SK-N-SH (cell line): ENCODE measurements around the gene MPPED2. TPM values are rescaled to one million over a fixed set of nuclear protein-coding genes. Genes with fewer than 3 reads are reported as not detected.

Source experiments
- CTCF ChIA-PET: fragments of 300-600, 350-600 bp; formaldehyde crosslinking; extraction: SDS; loops from one replicate; lab custom pipeline; 2021; lab: Yijun Ruan, JAX
- POLR2A ChIA-PET: fragments of 350-600 bp; sonication (Branson Sonifier 250); formaldehyde crosslinking; extraction: SDS; loops from one replicate; lab custom pipeline; 2020; ENCODE audit warnings: antibody characterized with exemption, inconsistent platforms; lab: Yijun Ruan, JAX
- DNase-seq: peaks from one replicate; pipeline ENCODE4 v3.0.0; 2012
- H2AFZ ChIP-seq: fragments of 200-600 bp; sonication (generic); 2 replicates; pipeline ENCODE4 v1.8.1; 2016; ENCODE audit warnings: antibody characterized with exemption, mild to moderate bottlenecking, low read depth
- H3F3A ChIP-seq: fragments of 200-600 bp; sonication (generic); replicated peaks from 2 replicates; pipeline ENCODE3; 2016; ENCODE audit warnings: antibody characterized with exemption, mild to moderate bottlenecking; ENCODE audit not compliant: insufficient read depth
- H3K27ac ChIP-seq, 2 experiments: fragments of 200-500 bp in 1 of 2; fragments of 200-600 bp in 1 of 2; sonication (Bioruptor generic) in 1 of 2; sonication (generic), shearing (Covaris generic) in 1 of 2; 2 replicates each; pipeline versions ENCODE4 v1.5.1 to v1.6.1; 2014 to 2016; ENCODE audit warnings: low read depth in 2 of 2, inconsistent platforms in 1 of 2, low read length in 1 of 2, mild to moderate bottlenecking in 1 of 2, mixed read lengths in 1 of 2
- H3K27me3 ChIP-seq: fragments of 200-600 bp; sonication (generic), shearing (Covaris generic); 2 replicates; pipeline ENCODE4 v1.6.1; 2016; ENCODE audit warnings: mixed run types; ENCODE audit not compliant: insufficient read depth
- H3K36me3 ChIP-seq, 2 experiments: fragments of 200-500 bp in 1 of 2; fragments of 200-600 bp in 1 of 2; sonication (Bioruptor generic) in 1 of 2; sonication (generic) in 1 of 2; replicated peaks in 1 of 2; 2 replicates each; pipeline versions ENCODE3 to v1.5.1; 2014 to 2016; ENCODE audit warnings: low read length in 1 of 2, mild to moderate bottlenecking in 1 of 2; ENCODE audit not compliant: insufficient read depth in 2 of 2, control insufficient read depth in 1 of 2
- H3K4me1 ChIP-seq, 2 experiments: fragments of 200-500 bp in 1 of 2; fragments of 200-600 bp in 1 of 2; sonication (Bioruptor generic) in 1 of 2; sonication (generic), shearing (Covaris generic) in 1 of 2; 2 replicates each; pipeline versions ENCODE4 v1.5.1 to v1.6.1; 2014 to 2016; ENCODE audit warnings: low read depth in 1 of 2, low read length in 1 of 2, mixed run types in 1 of 2; ENCODE audit not compliant: insufficient read depth in 2 of 2, control insufficient read depth in 1 of 2
- H3K4me2 ChIP-seq: fragments of 200-600 bp; sonication (generic), shearing (Covaris generic); 2 replicates; pipeline ENCODE4 v1.6.1; 2017; ENCODE audit warnings: mixed run types
- H3K4me3 ChIP-seq, 2 experiments: fragments of 200-500 bp in 1 of 2; fragments of 200-600 bp in 1 of 2; sonication (Bioruptor generic) in 1 of 2; sonication (generic), shearing (Covaris generic) in 1 of 2; 2 replicates each; pipeline versions ENCODE4 v1.5.1 to v1.8.1; 2014 to 2016; ENCODE audit warnings: low read depth in 2 of 2, inconsistent platforms in 1 of 2, low read length in 1 of 2, mild to moderate bottlenecking in 1 of 2, mixed read lengths in 1 of 2, moderate library complexity in 1 of 2
- H3K79me2 ChIP-seq: fragments of 200-600 bp; sonication (generic); 2 replicates; pipeline ENCODE4 v1.8.1; 2017; ENCODE audit warnings: mild to moderate bottlenecking; ENCODE audit not compliant: insufficient read depth
- H3K9ac ChIP-seq: fragments of 200-600 bp; sonication (generic); 2 replicates; pipeline ENCODE4 v1.6.1; 2017; ENCODE audit warnings: mixed run types
- H3K9me2 ChIP-seq: fragments of 200-600 bp; sonication (generic); 2 replicates; pipeline ENCODE4 v1.6.1; 2017; ENCODE audit warnings: mixed run types
- H3K9me3 ChIP-seq: fragments of 200-600 bp; sonication (generic); 2 replicates; pipeline ENCODE4 v1.6.1; 2017; ENCODE audit warnings: mixed run types, mild to moderate bottlenecking, moderate library complexity
- H4K20me1 ChIP-seq: fragments of 200-600 bp; sonication (generic); 2 replicates; pipeline ENCODE4 v1.6.1; 2017; ENCODE audit warnings: mild to moderate bottlenecking, mixed run types; ENCODE audit not compliant: insufficient read depth
- ELF1 ChIP-seq: IDR thresholded peaks from 2 replicates; pipeline ENCODE4 v1.4.0; 2012
- FOSL2 ChIP-seq: IDR thresholded peaks from 2 replicates; pipeline ENCODE4 v1.4.0; 2012; ENCODE audit warnings: low read depth, mild to moderate bottlenecking, moderate library complexity, borderline replicate concordance
- FOXJ3 ChIP-seq: sonication (generic); formaldehyde crosslinking; IDR thresholded peaks from 2 replicates; pipeline ENCODE4 v1.5.1; 2020; ENCODE audit warnings: mild to moderate bottlenecking, missing genetic modification reagents
- FOXM1 ChIP-seq: IDR thresholded peaks from 2 replicates; pipeline ENCODE4 v1.4.0; 2012; ENCODE audit warnings: low read depth, mild to moderate bottlenecking
- MXI1 ChIP-seq: IDR thresholded peaks from 2 replicates; pipeline ENCODE4 v1.6.1; 2012; ENCODE audit warnings: mild to moderate bottlenecking, low read depth, low read length, improper control_type of control experiment
- NFIC ChIP-seq: IDR thresholded peaks from 2 replicates; pipeline ENCODE4 v1.4.0; 2012; ENCODE audit warnings: borderline replicate concordance
- NRF1 ChIP-seq: IDR thresholded peaks from 2 replicates; pipeline ENCODE4 v1.6.1; 2012; ENCODE audit warnings: low read depth, mild to moderate bottlenecking, low read length
- PBX3 ChIP-seq: IDR thresholded peaks from 2 replicates; pipeline ENCODE4; 2012
- POLR2AphosphoS5 ChIP-seq: IDR thresholded peaks from 2 replicates; pipeline ENCODE4 v1.6.1; 2012; ENCODE audit warnings: low read depth, low read length
- RXRA ChIP-seq: IDR thresholded peaks from 2 replicates; pipeline ENCODE4 v1.4.0; 2012; ENCODE audit warnings: low read depth, mild to moderate bottlenecking, borderline replicate concordance
- SIN3A ChIP-seq: IDR thresholded peaks from 2 replicates; pipeline ENCODE4 v1.6.1; 2012; ENCODE audit warnings: low read depth, mild to moderate bottlenecking, low read length, moderate library complexity, borderline replicate concordance
- SMC3 ChIP-seq: IDR thresholded peaks from 2 replicates; pipeline ENCODE4 v1.6.1; 2012; ENCODE audit warnings: low read depth, low read length, improper control_type of control experiment
- TAF1 ChIP-seq: IDR thresholded peaks from 2 replicates; pipeline ENCODE4 v1.6.1; 2012; ENCODE audit warnings: low read depth, mild to moderate bottlenecking, low read length, moderate library complexity, borderline replicate concordance
- USF2 ChIP-seq: fragments of 150-350 bp; IDR thresholded peaks from 2 replicates; pipeline ENCODE4 v1.6.1; 2017; ENCODE audit warnings: antibody characterized with exemption, low read length, low read depth, borderline replicate concordance
- YY1 ChIP-seq: IDR thresholded peaks from 2 replicates; pipeline ENCODE4 v1.4.0; 2012; ENCODE audit warnings: low read depth, mild to moderate bottlenecking
- ZBTB33 ChIP-seq: IDR thresholded peaks from 2 replicates; pipeline ENCODE4 v1.4.0; 2012; ENCODE audit warnings: low read depth, borderline replicate concordance
- WGBS: methylation state at CpG from one replicate; pipeline ENCODE4 v1.1.6; 2017; ENCODE audit warnings: low lambda C conversion rate; 5-methylcytosine and 5-hydroxymethylcytosine counted together
- polyA plus RNA-seq, 3 experiments: library from polyadenylated mRNA; depleted of rRNA; stranded (reverse); fragments of >200 nt; gene quantifications; 2 replicates each; pipeline ENCODE4 v1.2.3, GENCODE V29; 2012
- TF ChIP-seq, protein P1 (sequence below): fragments of 150-350 bp; IDR thresholded peaks from 2 replicates; pipeline ENCODE4 v1.6.1; 2016; ENCODE audit warnings: mild to moderate bottlenecking, low read depth, low read length
- TF ChIP-seq, protein P2 (sequence below): IDR thresholded peaks from 2 replicates; pipeline ENCODE4 v1.6.1; 2012; ENCODE audit warnings: mild to moderate bottlenecking, low read depth, low read length, moderate library complexity
- TF ChIP-seq, protein P3 (sequence below): IDR thresholded peaks from 2 replicates; pipeline ENCODE4 v1.4.0; 2012; ENCODE audit warnings: low read depth

MPPED2 gene
- polyA plus RNA-seq, 1 of the 3 experiments (the other 2 are of a cell fraction): 0.05 TPM

DNA sequence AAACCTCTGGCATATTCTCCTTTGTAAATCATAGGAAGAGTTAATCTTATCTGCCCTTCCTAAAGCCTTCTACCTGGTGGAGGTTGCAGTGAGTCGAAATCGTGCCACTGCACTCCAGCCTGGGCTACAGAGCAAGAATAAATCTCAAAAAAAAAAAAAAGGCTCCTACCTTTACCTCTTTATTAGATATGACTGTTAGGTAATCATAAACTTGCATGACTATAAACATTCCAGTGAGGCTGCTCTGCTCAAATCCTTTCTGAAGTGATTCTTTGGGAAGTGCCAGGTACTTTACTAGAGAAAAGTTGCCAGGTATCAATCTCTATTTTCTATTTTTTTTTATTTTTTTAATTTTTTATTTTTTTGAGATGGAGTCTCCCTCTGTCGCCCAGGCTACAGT is 59.6 kb downstream of the MPPED2 start:
- CTCF ChIA-PET: interaction anchor here (0.7 kb wide), 2 partner anchors 12 to 17 kb away, joined by 3 read pairs; no protein-coding TSS in a partner anchor
- no peak overlapping the region for H3K4me2 ChIP-seq
- 37% methylated on average over 3 of the region's 3 CpGs for WGBS

More for the DNA sequence above, 59.6 kb downstream of the MPPED2 start:
- Histone ChIP-seq H3K9me3 (no peaks in the 10 kb centered on the region), H3K27me3 (no peaks in the 10 kb centered on the region), H3F3A (no peaks in the 10 kb centered on the region), H3K79me2 (no peaks in the 10 kb centered on the region), H3K9me2 (no peaks in the 10 kb centered on the region), H3K4me1 (peaks cover 0 to 5% of the 10 kb centered on the region in 2 experiments; a peak in 1 of 4 replicates), H3K9ac (no peak overlapping the region), H3K27ac (no peak overlapping the region), H4K20me1 (no peaks in the 10 kb centered on the region), H2AFZ (no peak overlapping the region), H3K4me3 (no peak overlapping the region)
- POLR2A ChIA-PET: no interaction called here
- DNase-seq: no peak
- TF ChIP-seq TAF1 (no peak), NFIC (no peak), POLR2AphosphoS5 (no peak), ELF1 (no peak), MXI1 (no peak), USF2 (no peak), FOSL2 (no peak), ZBTB33 (no peak), FOXM1 (no peak), YY1 (no peak), FOXJ3 (CRISPR knock-in tag) (no peak), PBX3 (no peak), NRF1 (no peak), RXRA (no peak), SIN3A (no peak), SMC3 (no peak)
- TF ChIP-seq, protein P1, sequence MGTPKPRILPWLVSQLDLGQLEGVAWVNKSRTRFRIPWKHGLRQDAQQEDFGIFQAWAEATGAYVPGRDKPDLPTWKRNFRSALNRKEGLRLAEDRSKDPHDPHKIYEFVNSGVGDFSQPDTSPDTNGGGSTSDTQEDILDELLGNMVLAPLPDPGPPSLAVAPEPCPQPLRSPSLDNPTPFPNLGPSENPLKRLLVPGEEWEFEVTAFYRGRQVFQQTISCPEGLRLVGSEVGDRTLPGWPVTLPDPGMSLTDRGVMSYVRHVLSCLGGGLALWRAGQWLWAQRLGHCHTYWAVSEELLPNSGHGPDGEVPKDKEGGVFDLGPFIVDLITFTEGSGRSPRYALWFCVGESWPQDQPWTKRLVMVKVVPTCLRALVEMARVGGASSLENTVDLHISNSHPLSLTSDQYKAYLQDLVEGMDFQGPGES: no peak
- TF ChIP-seq, protein P2, sequence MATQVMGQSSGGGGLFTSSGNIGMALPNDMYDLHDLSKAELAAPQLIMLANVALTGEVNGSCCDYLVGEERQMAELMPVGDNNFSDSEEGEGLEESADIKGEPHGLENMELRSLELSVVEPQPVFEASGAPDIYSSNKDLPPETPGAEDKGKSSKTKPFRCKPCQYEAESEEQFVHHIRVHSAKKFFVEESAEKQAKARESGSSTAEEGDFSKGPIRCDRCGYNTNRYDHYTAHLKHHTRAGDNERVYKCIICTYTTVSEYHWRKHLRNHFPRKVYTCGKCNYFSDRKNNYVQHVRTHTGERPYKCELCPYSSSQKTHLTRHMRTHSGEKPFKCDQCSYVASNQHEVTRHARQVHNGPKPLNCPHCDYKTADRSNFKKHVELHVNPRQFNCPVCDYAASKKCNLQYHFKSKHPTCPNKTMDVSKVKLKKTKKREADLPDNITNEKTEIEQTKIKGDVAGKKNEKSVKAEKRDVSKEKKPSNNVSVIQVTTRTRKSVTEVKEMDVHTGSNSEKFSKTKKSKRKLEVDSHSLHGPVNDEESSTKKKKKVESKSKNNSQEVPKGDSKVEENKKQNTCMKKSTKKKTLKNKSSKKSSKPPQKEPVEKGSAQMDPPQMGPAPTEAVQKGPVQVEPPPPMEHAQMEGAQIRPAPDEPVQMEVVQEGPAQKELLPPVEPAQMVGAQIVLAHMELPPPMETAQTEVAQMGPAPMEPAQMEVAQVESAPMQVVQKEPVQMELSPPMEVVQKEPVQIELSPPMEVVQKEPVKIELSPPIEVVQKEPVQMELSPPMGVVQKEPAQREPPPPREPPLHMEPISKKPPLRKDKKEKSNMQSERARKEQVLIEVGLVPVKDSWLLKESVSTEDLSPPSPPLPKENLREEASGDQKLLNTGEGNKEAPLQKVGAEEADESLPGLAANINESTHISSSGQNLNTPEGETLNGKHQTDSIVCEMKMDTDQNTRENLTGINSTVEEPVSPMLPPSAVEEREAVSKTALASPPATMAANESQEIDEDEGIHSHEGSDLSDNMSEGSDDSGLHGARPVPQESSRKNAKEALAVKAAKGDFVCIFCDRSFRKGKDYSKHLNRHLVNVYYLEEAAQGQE: no peak
- TF ChIP-seq, protein P3, sequence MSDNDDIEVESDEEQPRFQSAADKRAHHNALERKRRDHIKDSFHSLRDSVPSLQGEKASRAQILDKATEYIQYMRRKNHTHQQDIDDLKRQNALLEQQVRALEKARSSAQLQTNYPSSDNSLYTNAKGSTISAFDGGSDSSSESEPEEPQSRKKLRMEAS: no peak
- TF ChIP-seq, all 33 proteins: peak for 0
- H3K36me3 ChIP-seq: no peaks in the 10 kb centered on the region
